GM23248 (cell line): ENCODE data around the gene SLC35F2. TPM values are rescaled to one million over a fixed set of nuclear protein-coding genes. Genes with fewer than 3 reads are reported as not detected.
"Not testable (repeated sequence)": the region's sequence is repeated elsewhere in the genome, so short reads cannot be mapped to it uniquely, and the experiment has no call there.

Experiments used
- DNase-seq: peaks from one replicate; pipeline ENCODE4 v3.0.0-alpha.2; 2015
- H2AFZ ChIP-seq: fragments of 200-600 bp; sonication (generic); 2 replicates; pipeline ENCODE4 v1.6.1; 2016; ENCODE audit warnings: antibody characterized with exemption
- H3F3A ChIP-seq: fragments of 200-600 bp; sonication (generic); 2 replicates; pipeline ENCODE4 v1.6.1; 2016; ENCODE audit warnings: mild to moderate bottlenecking, antibody characterized with exemption, mixed run types; ENCODE audit not compliant: insufficient read depth
- H3K27ac ChIP-seq: fragments of 200-600 bp; sonication (generic); 2 replicates; pipeline ENCODE4 v1.5.1; 2016; ENCODE audit warnings: mild to moderate bottlenecking
- H3K27me3 ChIP-seq: fragments of 200-600 bp; sonication (generic); replicated peaks from 2 replicates; pipeline ENCODE4 v1.6.1; 2016; ENCODE audit warnings: mild to moderate bottlenecking; ENCODE audit not compliant: insufficient read depth
- H3K36me3 ChIP-seq: fragments of 200-600 bp; sonication (generic); 2 replicates; pipeline ENCODE4 v1.6.1; 2016; ENCODE audit warnings: low read depth, mild to moderate bottlenecking
- H3K4me1 ChIP-seq: fragments of 200-600 bp; sonication (generic); 2 replicates; pipeline ENCODE4 v1.6.1; 2016; ENCODE audit warnings: mild to moderate bottlenecking; ENCODE audit not compliant: insufficient read depth
- H3K4me2 ChIP-seq: fragments of 200-600 bp; sonication (generic); one replicate; pipeline ENCODE4 v1.6.1; 2016; ENCODE audit warnings: mild to moderate bottlenecking; ENCODE audit not compliant: unreplicated experiment
- H3K4me3 ChIP-seq: fragments of 200-600 bp; sonication (generic); 2 replicates; pipeline ENCODE4 v1.5.1; 2016; ENCODE audit warnings: mild to moderate bottlenecking
- H3K79me2 ChIP-seq: fragments of 200-600 bp; sonication (generic); 2 replicates; pipeline ENCODE4 v1.6.1; 2016; ENCODE audit warnings: mild to moderate bottlenecking; ENCODE audit not compliant: insufficient read depth
- H3K9ac ChIP-seq: fragments of 200-600 bp; sonication (generic); 2 replicates; pipeline ENCODE4 v1.6.1; 2016; ENCODE audit warnings: mild to moderate bottlenecking
- H3K9me2 ChIP-seq: fragments of 200-600 bp; sonication (generic); 2 replicates; pipeline ENCODE4 v1.6.1; 2016; ENCODE audit warnings: mixed run types, mild to moderate bottlenecking, moderate library complexity; ENCODE audit not compliant: insufficient read depth
- H3K9me3 ChIP-seq: fragments of 200-600 bp; sonication (generic); one replicate; pipeline ENCODE4 v1.6.1; 2017; ENCODE audit warnings: low read depth
- H4K20me1 ChIP-seq: fragments of 200-600 bp; sonication (generic); 2 replicates; pipeline ENCODE4 v1.6.0; 2016; ENCODE audit not compliant: insufficient read depth
- EZH2 ChIP-seq: fragments of 200-600 bp; sonication (generic); IDR thresholded peaks from 2 replicates; pipeline ENCODE4 v1.6.1; 2018; ENCODE audit warnings: antibody characterized with exemption, mild to moderate bottlenecking; ENCODE audit not compliant: insufficient read depth, poor library complexity, severe bottlenecking
- EZH2phosphoT487 ChIP-seq: fragments of 200-600 bp; sonication (generic); IDR thresholded peaks from 2 replicates; pipeline ENCODE4 v1.6.1; 2018; ENCODE audit warnings: antibody characterized with exemption, moderate library complexity, mild to moderate bottlenecking, low read depth; ENCODE audit not compliant: insufficient read depth
- WGBS, 2 experiments: methylation state at CpG; one replicate each; pipeline ENCODE4 v1.1.6; 2015 to 2017; ENCODE audit warnings: low lambda C conversion rate in 2 of 2, low coverage in 1 of 2; ENCODE audit errors: missing lambda C conversion rate in 2 of 2; 5-methylcytosine and 5-hydroxymethylcytosine counted together
- in situ Hi-C: fragments of 300-500 bp; cut with MboI; formaldehyde crosslinking; loops from 2 replicates; pipeline ENCODE4 v1.15.0; 2020
- polyA plus RNA-seq: library from polyadenylated mRNA; unstranded; fragments of >200 nt; fragmentation: Nextera tagmentation; extraction: Ambion mirVana; gene quantifications from 2 replicates; pipeline ENCODE4 v1.2.1, GENCODE V29; 2016
- total RNA-seq: library from RNA; depleted of rRNA; stranded (reverse); fragments of >200 nt; shearing (Covaris generic); gene quantifications from 2 replicates; pipeline ENCODE4 v1.2.3, GENCODE V29; 2014

Gene SLC35F2
- total and polyA plus RNA-seq, 2 experiments from 2014 or later, result 12.4 to 12.9 TPM

DNA sequence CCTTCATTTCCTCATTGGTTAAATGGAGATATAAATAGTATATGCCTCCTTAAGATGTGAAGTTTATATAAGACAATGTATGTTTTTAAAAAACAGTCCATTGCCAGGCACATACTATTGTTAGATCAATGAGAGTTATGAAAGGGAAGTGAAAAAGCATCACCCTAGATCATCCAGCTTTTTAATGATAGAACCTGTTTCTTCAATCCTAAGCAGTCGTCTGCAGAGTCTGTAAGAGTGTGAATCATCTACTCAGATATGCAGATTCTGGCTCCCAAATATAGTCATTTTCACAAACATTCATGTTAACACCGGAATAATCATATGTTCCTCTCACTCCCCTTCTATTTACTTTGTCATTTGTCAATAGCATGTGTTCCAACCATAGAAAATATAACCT lies 81.5 kb downstream of the SLC35F2 start:
- H3K4me3 ChIP-seq, result no peak overlapping the region
- H3K36me3 ChIP-seq, result no peaks in the 10 kb centered on the region
- no peaks in the 10 kb centered on the region for H3F3A ChIP-seq
- no peaks in the 10 kb centered on the region for H3K4me1 ChIP-seq
- no peaks in the 10 kb centered on the region for H3K9me2 ChIP-seq
- in situ Hi-C loops, result loop anchor here (10.0 kb wide), 1 partner anchor 192 kb away; no protein-coding TSS in a partner anchor
- no peak for TF ChIP-seq EZH2phosphoT487
- no peak for TF ChIP-seq EZH2
- no peaks in the 10 kb centered on the region for H3K9me3 ChIP-seq
- no peaks in the 10 kb centered on the region for H3K79me2 ChIP-seq
- 31 to 45% methylated on average over 2 of the region's 2 CpGs for WGBS, 2 experiments
- H3K27ac ChIP-seq, result no peak overlapping the region
- no peak overlapping the region for H3K9ac ChIP-seq
- no peaks in the 10 kb centered on the region for H4K20me1 ChIP-seq
- DNase-seq, result no peak
- H3K4me2 ChIP-seq, result no peak overlapping the region
- H2AFZ ChIP-seq, result no peak overlapping the region
- no peaks in the 10 kb centered on the region for H3K27me3 ChIP-seq

DNA sequence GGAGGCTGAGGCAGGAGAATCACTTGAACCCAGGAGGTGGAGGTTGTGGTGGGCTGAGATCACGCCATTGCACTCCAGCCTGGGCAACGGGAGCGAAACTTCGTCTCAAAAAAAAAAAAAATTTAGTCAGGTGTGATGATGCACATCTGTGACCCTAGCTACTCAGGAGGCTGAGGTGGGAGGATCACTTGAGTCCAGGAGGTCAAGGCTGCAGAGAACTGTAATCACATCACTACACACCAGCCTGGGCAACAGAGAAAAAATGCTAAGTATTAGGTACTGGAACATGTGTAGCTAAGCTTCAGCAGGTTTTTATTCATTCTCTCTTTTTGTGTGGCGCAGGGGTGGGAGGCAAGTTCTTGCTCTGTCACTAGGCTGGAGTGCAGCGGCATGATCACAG lies 82.5 kb downstream of the SLC35F2 start:
- Histone ChIP-seq H4K20me1 (no peaks in the 10 kb centered on the region), H3K4me2 (no peak overlapping the region), H3K9me2 (no peaks in the 10 kb centered on the region), H3K9me3 (no peaks in the 10 kb centered on the region), H3K79me2 (no peaks in the 10 kb centered on the region), H3F3A (0 out of 2 replicates have a peak, but pooled peaks cover 9% of the 10 kb centered on the region), H3K9ac (no peak overlapping the region), H3K27ac (no peak overlapping the region), H3K4me3 (no peak overlapping the region), H3K36me3 (no peaks in the 10 kb centered on the region), H2AFZ (no peak overlapping the region), H3K27me3 (no peaks in the 10 kb centered on the region), H3K4me1 (peaks cover 3% of the 10 kb centered on the region)
- DNase-seq, result no peak
- TF ChIP-seq EZH2 (no peak), EZH2phosphoT487 (no peak)
- 87 to 98% methylated on average over 5 to 6 of the region's 6 CpGs for WGBS, 2 experiments
- in situ Hi-C loops, result loop anchor here (10.0 kb wide), 1 partner anchor 191 kb away; no protein-coding TSS in a partner anchor

DNA sequence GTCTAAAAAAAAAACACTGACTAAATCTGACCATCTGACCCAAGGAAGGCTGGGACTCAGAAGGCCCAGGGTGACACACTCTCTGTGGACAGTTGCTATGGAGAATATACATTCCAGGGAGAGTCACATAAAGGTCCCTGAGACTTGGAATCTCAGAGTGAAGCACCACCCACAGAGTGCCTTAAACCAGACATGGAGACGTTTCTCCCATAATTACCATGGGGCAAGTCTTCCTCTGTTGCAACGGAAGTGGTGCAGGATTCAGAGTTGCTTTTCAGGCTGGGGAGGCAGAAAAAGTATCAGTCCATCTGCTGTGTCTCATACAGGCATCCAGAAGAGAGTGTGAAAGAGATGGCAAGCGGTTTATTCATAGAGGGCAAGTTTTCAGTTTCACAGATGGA lies 88.0 kb downstream of the SLC35F2 start:
- H3K4me2 ChIP-seq, result peak overlapping the region; percentile 63
- in situ Hi-C loops, result loop anchor here (10.0 kb wide), 1 partner anchor 186 kb away; no protein-coding TSS in a partner anchor
- peak overlapping the region; percentile 66 for H3K9ac ChIP-seq

DNA sequence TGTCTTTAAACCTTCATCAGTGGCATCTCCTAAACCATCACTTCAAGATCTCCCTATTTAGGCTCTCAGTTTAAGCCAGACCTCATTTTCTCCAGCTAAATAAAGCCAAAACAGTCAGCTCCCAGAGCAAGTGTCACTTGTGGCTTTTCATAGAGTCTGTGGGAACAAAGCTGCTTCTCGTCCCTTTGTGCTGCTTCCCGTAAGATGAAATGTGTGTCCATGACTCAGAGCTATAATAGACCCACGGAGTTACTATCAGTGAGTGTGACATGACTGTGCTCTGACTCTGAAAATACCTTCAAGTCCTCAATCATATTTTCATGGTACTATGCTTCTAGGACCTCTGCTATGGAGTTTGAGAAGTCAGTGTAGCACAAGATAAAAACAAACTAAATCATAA lies 89.4 kb downstream of the SLC35F2 start:
- H3K27me3 ChIP-seq, result no peaks in the 10 kb centered on the region
- H4K20me1 ChIP-seq, result no peaks in the 10 kb centered on the region
- H3K27ac ChIP-seq, result peak overlapping the region; percentile 84
- H3K4me1 ChIP-seq, result peaks cover 29% of the 10 kb centered on the region
- peak overlapping the region; percentile 66 for H3K9ac ChIP-seq
- H2AFZ ChIP-seq, result peak overlapping the region; percentile 49; the same call in 1 of the 2 replicates
- no peaks in the 10 kb centered on the region for H3K9me2 ChIP-seq
- 0 to 1% methylated on average over 3 of the region's 3 CpGs for WGBS, 2 experiments
- TF ChIP-seq EZH2phosphoT487 (no peak), EZH2 (no peak)
- H3K9me3 ChIP-seq, result no peaks in the 10 kb centered on the region
- DNase-seq, result peak; percentile 85
- no peak overlapping the region for H3K4me3 ChIP-seq
- peaks cover 36% of the 10 kb centered on the region for H3F3A ChIP-seq
- in situ Hi-C loops, result no loop called here
- H3K36me3 ChIP-seq, result no peaks in the 10 kb centered on the region
- peak overlapping the region; percentile 20 for H3K4me2 ChIP-seq
- no peaks in the 10 kb centered on the region for H3K79me2 ChIP-seq

More for the DNA sequence above, 88.0 kb downstream of the SLC35F2 start:
- TF ChIP-seq EZH2 (no peak), EZH2phosphoT487 (no peak)
- H3F3A ChIP-seq, result peaks cover 36% of the 10 kb centered on the region
- no peaks in the 10 kb centered on the region for H3K9me2 ChIP-seq
- peaks cover 29% of the 10 kb centered on the region for H3K4me1 ChIP-seq
- H3K36me3 ChIP-seq, result no peaks in the 10 kb centered on the region
- H2AFZ ChIP-seq, result peak overlapping the region; percentile 67
- H3K4me3 ChIP-seq, result 0 out of 2 replicates have a peak overlapping the region, but pooled peaks have one; percentile 5
- 29 to 48% methylated on average over 3 of the region's 3 CpGs for WGBS, 2 experiments
- no peaks in the 10 kb centered on the region for H3K79me2 ChIP-seq
- peak; percentile 89 for DNase-seq
- no peaks in the 10 kb centered on the region for H3K9me3 ChIP-seq
- H4K20me1 ChIP-seq, result no peaks in the 10 kb centered on the region
- peak overlapping the region; percentile 84 for H3K27ac ChIP-seq
- no peaks in the 10 kb centered on the region for H3K27me3 ChIP-seq

DNA sequence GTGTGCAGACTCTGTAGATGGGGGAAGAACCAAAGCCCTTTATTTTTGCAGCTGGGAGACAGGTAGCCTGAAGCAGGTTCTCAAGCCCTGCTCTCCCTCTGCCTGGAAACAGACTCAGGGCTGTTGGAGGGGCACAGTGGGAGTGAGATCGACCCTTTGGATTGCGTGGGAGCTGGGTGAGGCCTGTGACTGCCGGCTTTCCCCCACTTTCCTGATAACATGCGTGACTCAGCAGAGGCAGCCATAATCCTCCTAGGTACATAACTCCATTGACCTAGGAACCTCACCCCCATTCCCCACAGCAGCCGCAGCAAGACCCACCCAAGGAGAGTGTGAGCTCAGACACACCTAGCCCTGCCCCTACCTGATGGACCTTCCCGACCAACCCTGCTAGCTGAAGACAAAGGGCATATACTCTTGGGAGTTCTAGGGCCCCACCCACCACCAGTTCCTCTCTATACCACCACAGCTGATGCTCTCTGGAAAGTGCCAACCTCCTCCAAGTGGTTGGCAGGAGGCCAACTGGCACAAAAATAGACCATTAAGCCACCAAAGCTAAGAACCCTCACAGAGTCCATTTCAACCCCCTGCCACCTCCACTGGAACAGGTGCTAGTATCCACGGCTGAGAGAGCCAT lies 99.8 kb downstream of the SLC35F2 start:
- H2AFZ ChIP-seq, DNase-seq, H3K4me2 ChIP-seq, H3K9ac ChIP-seq, H3K9me2 ChIP-seq, H3F3A ChIP-seq, H3K4me1 ChIP-seq, H4K20me1 ChIP-seq, H3K79me2 ChIP-seq, in situ Hi-C loops, H3K27ac ChIP-seq, H3K36me3 ChIP-seq, H3K4me3 ChIP-seq, H3K27me3 ChIP-seq, H3K9me3 ChIP-seq: not testable (repeated sequence)
- 71 to 76% methylated on average over 7 of the region's 7 CpGs for WGBS, 2 experiments
